SK-N-SH treated with all-trans-retinoic acid at 6 μM for 48 hours (cell line): Measurements from ENCODE around the gene FBLN2.
A peak's percentile ranks its signal among the peaks of the same experiment; 100 is the strongest.

Experiments used
- ATAC-seq: fragments of 200-7000 bp; cut with Tn5 transposase; 3 replicates; pipeline ENCODE4 v1.9.1; 2020; ENCODE audit warnings: mild to moderate bottlenecking, moderate library complexity
- ARNTL ChIP-seq: fragments of 450-650 bp; formaldehyde crosslinking; IDR thresholded peaks from 2 replicates; pipeline ENCODE4 v1.5.0; 2020; ENCODE audit warnings: low read depth, mild to moderate bottlenecking, moderate library complexity, borderline replicate concordance
- BACH2 ChIP-seq: fragments of 250-450 bp; sonication (Bioruptor Pico); IDR thresholded peaks from 2 replicates; pipeline ENCODE4 v1.9.0; 2021; ENCODE audit warnings: mild to moderate bottlenecking, borderline replicate concordance
- CREB5 ChIP-seq: fragments of 250-450 bp; sonication (Bioruptor Pico); IDR thresholded peaks from 2 replicates; pipeline ENCODE4 v1.5.1; 2020; ENCODE audit warnings: low read depth, mild to moderate bottlenecking, moderate library complexity
- CSDC2 ChIP-seq: fragments of 250-450 bp; sonication (Bioruptor Pico); IDR thresholded peaks from 2 replicates; pipeline ENCODE4 v1.5.0; 2020; ENCODE audit warnings: mild to moderate bottlenecking, moderate library complexity
- CSRNP3 ChIP-seq: fragments of 250-450 bp; sonication (Bioruptor Pico); IDR thresholded peaks from 2 replicates; pipeline ENCODE4 v1.5.1; 2021; ENCODE audit warnings: mild to moderate bottlenecking, moderate library complexity
- ESRRG ChIP-seq: fragments of 250-450 bp; sonication (Bioruptor Pico); IDR thresholded peaks from 2 replicates; pipeline ENCODE4 v1.6.1; 2021; ENCODE audit warnings: mild to moderate bottlenecking
- GLIS3 ChIP-seq: fragments of 250-450 bp; sonication (Bioruptor Pico); IDR thresholded peaks from 2 replicates; pipeline ENCODE4 v1.5.0; 2020; ENCODE audit warnings: mild to moderate bottlenecking, moderate library complexity
- ISL1 ChIP-seq: fragments of 250-450 bp; sonication (Bioruptor Pico); IDR thresholded peaks from 2 replicates; pipeline ENCODE4 v2.1.2; 2022; ENCODE audit warnings: mild to moderate bottlenecking, moderate library complexity
- OSR1 ChIP-seq: fragments of 250-450 bp; sonication (Bioruptor Pico); IDR thresholded peaks from 2 replicates; pipeline ENCODE4 v1.8.0; 2022; ENCODE audit warnings: moderate library complexity, mild to moderate bottlenecking, inconsistent platforms
- PATZ1 ChIP-seq: fragments of 250-450 bp; sonication (Bioruptor Pico); IDR thresholded peaks from 2 replicates; pipeline ENCODE4 v1.8.0; 2020; ENCODE audit warnings: mild to moderate bottlenecking, moderate library complexity, borderline replicate concordance
- POU6F1 ChIP-seq: fragments of 250-450 bp; sonication (Bioruptor Pico); IDR thresholded peaks from 2 replicates; pipeline ENCODE4 v1.8.0; 2021; ENCODE audit warnings: low read depth, mild to moderate bottlenecking, moderate library complexity, borderline replicate concordance
- PPARA ChIP-seq: fragments of 250-450 bp; sonication (Bioruptor Pico); IDR thresholded peaks from 2 replicates; pipeline ENCODE4 v1.5.0; 2020; ENCODE audit warnings: mild to moderate bottlenecking, borderline replicate concordance
- RARB ChIP-seq: fragments of 250-450 bp; sonication (Bioruptor Pico); IDR thresholded peaks from 2 replicates; pipeline ENCODE4 v1.8.0; 2021; ENCODE audit warnings: mild to moderate bottlenecking, moderate library complexity
- TCF4 ChIP-seq: fragments of 250-450 bp; sonication (Bioruptor Pico); IDR thresholded peaks from 2 replicates; pipeline ENCODE4 v1.8.0; 2021; ENCODE audit warnings: mild to moderate bottlenecking, moderate library complexity, borderline replicate concordance
- TOX ChIP-seq: fragments of 250-450 bp; sonication (Bioruptor Pico); IDR thresholded peaks from 2 replicates; pipeline ENCODE4 v1.8.0; 2021; ENCODE audit warnings: mild to moderate bottlenecking, moderate library complexity, borderline replicate concordance
- TSHZ2 ChIP-seq: fragments of 250-450 bp; sonication (Bioruptor Pico); IDR thresholded peaks from 2 replicates; pipeline ENCODE4 v1.5.0; 2020; ENCODE audit warnings: mild to moderate bottlenecking, moderate library complexity
- ZC3H10 ChIP-seq: fragments of 250-450 bp; sonication (Bioruptor Pico); IDR thresholded peaks from 2 replicates; pipeline ENCODE4 v1.5.1; 2021; ENCODE audit warnings: mild to moderate bottlenecking, moderate library complexity
- ZFP3 ChIP-seq: fragments of 250-450 bp; sonication (Bioruptor Pico); IDR thresholded peaks from 2 replicates; pipeline ENCODE4 v1.5.0; 2020; ENCODE audit warnings: mild to moderate bottlenecking, moderate library complexity
- ZFP30 ChIP-seq: fragments of 450-650 bp; formaldehyde crosslinking; IDR thresholded peaks from 2 replicates; pipeline ENCODE4 v1.5.0; 2022; ENCODE audit warnings: mild to moderate bottlenecking, moderate library complexity
- ZNF565 ChIP-seq: fragments of 450-650 bp; formaldehyde crosslinking; conservative IDR thresholded peaks from 2 replicates; pipeline ENCODE4 v1.5.0; 2020; ENCODE audit warnings: low read depth, mild to moderate bottlenecking, moderate library complexity
- ZNF70 ChIP-seq: fragments of 450-650 bp; formaldehyde crosslinking; IDR thresholded peaks from 2 replicates; pipeline ENCODE4 v1.5.0; 2020; ENCODE audit warnings: mild to moderate bottlenecking, moderate library complexity
- ZNF8 ChIP-seq: fragments of 450-650 bp; formaldehyde crosslinking; IDR thresholded peaks from 2 replicates; pipeline ENCODE4 v1.5.0; 2020; ENCODE audit warnings: mild to moderate bottlenecking, moderate library complexity

Gene FBLN2

GRCh38 chr3:13541691-13542090, 7.2 kb upstream of the FBLN2 start:
- ATAC-seq = no peak
- TF ChIP-seq PATZ1 (CRISPR knock-in tag) (no peak), ESRRG (no peak), BACH2 (CRISPR knock-in tag) (no peak), GLIS3 (CRISPR knock-in tag) (no peak), ZNF565 (CRISPR knock-in tag) (no peak), ZFP30 (no peak), ARNTL (no peak), CSRNP3 (CRISPR knock-in tag) (no peak), TSHZ2 (CRISPR knock-in tag) (no peak)

- no peak for TF ChIP-seq TOX
- TF ChIP-seq ISL1 (CRISPR knock-in tag) = no peak
- no peak for TF ChIP-seq ZNF565 (CRISPR knock-in tag)
- no peak for TF ChIP-seq PATZ1 (CRISPR knock-in tag)
- TF ChIP-seq ZC3H10 (CRISPR knock-in tag) = no peak
- no peak for TF ChIP-seq PPARA (CRISPR knock-in tag)
- TF ChIP-seq CSDC2 (CRISPR knock-in tag) = no peak
- no peak for TF ChIP-seq ZFP3 (CRISPR knock-in tag)
- TF ChIP-seq ZFP30 = no peak
- no peak for TF ChIP-seq BACH2 (CRISPR knock-in tag)
- no peak for TF ChIP-seq ZNF70
- no peak for TF ChIP-seq OSR1 (CRISPR knock-in tag)
- TF ChIP-seq TCF4 (CRISPR knock-in tag) = no peak
- no peak for TF ChIP-seq ESRRG
- no peak for TF ChIP-seq GLIS3 (CRISPR knock-in tag)
- TF ChIP-seq RARB = no peak
- no peak for TF ChIP-seq ARNTL
- ATAC-seq = no peak
Observed at GRCh38 chr3:13542142-13542541, 6.8 kb upstream of the FBLN2 start.

GRCh38 chr3:13543253-13543652, 5.7 kb upstream of the FBLN2 start:
- peak; percentile 38; the same call in 1 of the 3 replicates for ATAC-seq
- TF ChIP-seq ESRRG = no peak
- TF ChIP-seq TSHZ2 (CRISPR knock-in tag) = no peak
- no peak for TF ChIP-seq PPARA (CRISPR knock-in tag)
- no peak for TF ChIP-seq POU6F1 (CRISPR knock-in tag)
- no peak for TF ChIP-seq TCF4 (CRISPR knock-in tag)
- no peak for TF ChIP-seq CSRNP3 (CRISPR knock-in tag)
- no peak for TF ChIP-seq ZNF8 (CRISPR knock-in tag)
- TF ChIP-seq CSDC2 (CRISPR knock-in tag) = no peak
- TF ChIP-seq RARB = no peak
- no peak for TF ChIP-seq OSR1 (CRISPR knock-in tag)
- TF ChIP-seq ZNF70 = no peak
- TF ChIP-seq CREB5 (CRISPR knock-in tag) = no peak
